Vagina (tissue), 2 donors: ENCODE results near the gene MGLL. TPM values are rescaled to one million over a fixed set of nuclear protein-coding genes. Genes with fewer than 3 reads are reported as not detected.

Source experiments
- DNase-seq, 2 donors: peaks; one replicate each; pipeline ENCODE4 v3.0.0-alpha.2; 2017; ENCODE audit errors: extremely low spot score in 2 of 2
- H3K27ac ChIP-seq: fragments of 200-600 bp; sonication (generic); one replicate; pipeline ENCODE4 v1.5.1; 2019
- H3K27me3 ChIP-seq: fragments of 200-600 bp; sonication (generic); one replicate; pipeline ENCODE4 v1.5.1; 2019
- H3K36me3 ChIP-seq, 2 donors: fragments of 200-600 bp; sonication (generic); one replicate each; pipeline ENCODE4 v1.5.1; 2017 to 2019
- H3K4me1 ChIP-seq: fragments of 200-600 bp; sonication (generic); one replicate; pipeline ENCODE4 v1.5.1; 2019
- H3K4me3 ChIP-seq, 2 donors: fragments of 200-600 bp; sonication (generic); 1 replicate in 1 of 2; 2 replicates in 1 of 2; pipeline ENCODE4 v1.5.1; 2016 to 2019
- H3K9me3 ChIP-seq: fragments of 200-600 bp; sonication (generic); one replicate; pipeline ENCODE4 v1.5.1; 2019
- POLR2A ChIP-seq, 2 donors: fragments of 450-650 bp; IDR thresholded peaks; one replicate each; pipeline ENCODE4 v1.6.1; 2017; ENCODE audit warnings: antibody characterized with exemption in 2 of 2, mild to moderate bottlenecking in 2 of 2, moderate library complexity in 2 of 2
- POLR2AphosphoS5 ChIP-seq, 2 donors: sonication (generic); formaldehyde crosslinking; IDR thresholded peaks; one replicate each; pipeline ENCODE4 v1.9.0; 2017; ENCODE audit warnings: antibody characterized with exemption in 2 of 2, mild to moderate bottlenecking in 2 of 2, low read depth in 1 of 2; ENCODE audit not compliant: insufficient read depth in 1 of 2
- intact Hi-C: fragments of 100-400 bp; cut with DNase I; formaldehyde crosslinking; loops from one replicate; pipeline ENCODE4 v1.15.1; 2023
- total RNA-seq: library from RNA; depleted of rRNA; stranded (reverse); fragments of >200 nt; gene quantifications from one replicate; pipeline ENCODE4 v1.2.3, GENCODE V29; 2016
- TF ChIP-seq, protein P1 (sequence below), 3 experiments: fragments of 450-650 bp in 2 of 3; fragments of 200-600 bp in 1 of 3; sonication (generic) in 1 of 3; IDR thresholded peaks; one replicate each; pipeline ENCODE4 v1.5.1; 2017 to 2019; ENCODE audit warnings: antibody characterized with exemption in 3 of 3, mild to moderate bottlenecking in 2 of 3, moderate library complexity in 2 of 3

MGLL gene
- total RNA-seq, 1 donor from 2014 or later, result 35.6 TPM

DNA sequence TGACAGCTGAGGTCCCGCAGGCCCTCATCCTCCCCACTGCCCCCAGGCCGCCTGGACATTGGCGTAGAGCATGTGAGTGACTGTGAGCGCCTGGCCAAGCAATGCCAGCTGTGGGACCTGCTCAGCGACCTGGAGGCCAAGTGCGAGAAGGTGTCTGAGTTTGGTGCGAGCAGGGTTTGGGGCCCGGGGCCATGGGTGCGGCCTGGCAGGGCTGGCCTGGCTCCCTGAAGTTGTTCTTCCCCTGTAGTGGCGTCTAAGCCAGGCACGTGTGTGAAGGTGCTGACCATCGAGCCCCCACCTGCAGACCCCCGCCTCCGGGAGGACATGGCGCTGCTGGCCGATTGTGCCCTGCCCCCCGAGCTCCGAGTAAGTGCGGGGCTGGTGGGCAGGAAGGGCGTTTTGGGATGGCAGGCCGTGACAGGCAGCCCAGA lies 145.4 kb downstream of the MGLL start:
- H3K36me3 ChIP-seq, result peaks cover 0 to 10% of the 10 kb centered on the region in 2 donors
- no peaks in the 10 kb centered on the region for H3K9me3 ChIP-seq
- H3K4me3 ChIP-seq, result no peak overlapping the region
- peaks cover 35% of the 10 kb centered on the region for H3K4me1 ChIP-seq
- DNase-seq, result no peak
- intact Hi-C loops, result no loop called here
- no peak for TF ChIP-seq POLR2AphosphoS5 (IDR thresholded peaks at IDR 0.05; ENCODE audit: insufficient read depth in 1 of 2, low read depth in 1 of 2)
- no peak for TF ChIP-seq POLR2A (IDR thresholded peaks at IDR 0.05)
- TF ChIP-seq, protein P1, sequence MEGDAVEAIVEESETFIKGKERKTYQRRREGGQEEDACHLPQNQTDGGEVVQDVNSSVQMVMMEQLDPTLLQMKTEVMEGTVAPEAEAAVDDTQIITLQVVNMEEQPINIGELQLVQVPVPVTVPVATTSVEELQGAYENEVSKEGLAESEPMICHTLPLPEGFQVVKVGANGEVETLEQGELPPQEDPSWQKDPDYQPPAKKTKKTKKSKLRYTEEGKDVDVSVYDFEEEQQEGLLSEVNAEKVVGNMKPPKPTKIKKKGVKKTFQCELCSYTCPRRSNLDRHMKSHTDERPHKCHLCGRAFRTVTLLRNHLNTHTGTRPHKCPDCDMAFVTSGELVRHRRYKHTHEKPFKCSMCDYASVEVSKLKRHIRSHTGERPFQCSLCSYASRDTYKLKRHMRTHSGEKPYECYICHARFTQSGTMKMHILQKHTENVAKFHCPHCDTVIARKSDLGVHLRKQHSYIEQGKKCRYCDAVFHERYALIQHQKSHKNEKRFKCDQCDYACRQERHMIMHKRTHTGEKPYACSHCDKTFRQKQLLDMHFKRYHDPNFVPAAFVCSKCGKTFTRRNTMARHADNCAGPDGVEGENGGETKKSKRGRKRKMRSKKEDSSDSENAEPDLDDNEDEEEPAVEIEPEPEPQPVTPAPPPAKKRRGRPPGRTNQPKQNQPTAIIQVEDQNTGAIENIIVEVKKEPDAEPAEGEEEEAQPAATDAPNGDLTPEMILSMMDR (IDR thresholded peaks at IDR 0.05), result no peak
- H3K27me3 ChIP-seq, result no peaks in the 10 kb centered on the region
- no peak overlapping the region for H3K27ac ChIP-seq

DNA sequence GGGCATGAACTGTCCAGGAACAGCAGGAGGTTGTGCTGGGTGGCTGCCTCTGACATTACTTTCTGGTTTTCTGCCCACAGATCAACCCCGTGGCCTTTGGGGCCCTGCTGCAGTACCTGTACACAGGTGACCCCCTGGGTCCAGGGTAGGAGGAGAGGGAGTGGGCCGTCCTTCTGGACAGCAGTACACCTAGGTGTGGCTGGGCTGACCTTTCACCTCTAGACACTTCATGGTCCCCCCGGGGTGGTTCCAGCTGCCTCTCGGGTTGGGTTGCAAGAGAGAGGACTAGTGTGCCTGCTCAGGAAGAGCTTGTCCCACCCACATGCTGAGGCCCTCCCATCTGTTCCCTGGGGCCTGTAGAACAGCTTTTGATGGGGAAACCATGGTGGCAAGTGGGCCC lies 145.9 kb downstream of the MGLL start:
- Histone ChIP-seq H3K9me3 (no peaks in the 10 kb centered on the region), H3K4me3 (no peak overlapping the region), H3K4me1 (peaks cover 39% of the 10 kb centered on the region), H3K27ac (no peak overlapping the region), H3K36me3 (peaks cover 0 to 10% of the 10 kb centered on the region in 2 donors), H3K27me3 (no peaks in the 10 kb centered on the region)
- DNase-seq, result no peak
- no peak for TF ChIP-seq POLR2AphosphoS5 (IDR thresholded peaks at IDR 0.05; ENCODE audit: insufficient read depth in 1 of 2, low read depth in 1 of 2)
- TF ChIP-seq, protein P1 (IDR thresholded peaks at IDR 0.05), result no peak
- intact Hi-C loops, result no loop called here

DNA sequence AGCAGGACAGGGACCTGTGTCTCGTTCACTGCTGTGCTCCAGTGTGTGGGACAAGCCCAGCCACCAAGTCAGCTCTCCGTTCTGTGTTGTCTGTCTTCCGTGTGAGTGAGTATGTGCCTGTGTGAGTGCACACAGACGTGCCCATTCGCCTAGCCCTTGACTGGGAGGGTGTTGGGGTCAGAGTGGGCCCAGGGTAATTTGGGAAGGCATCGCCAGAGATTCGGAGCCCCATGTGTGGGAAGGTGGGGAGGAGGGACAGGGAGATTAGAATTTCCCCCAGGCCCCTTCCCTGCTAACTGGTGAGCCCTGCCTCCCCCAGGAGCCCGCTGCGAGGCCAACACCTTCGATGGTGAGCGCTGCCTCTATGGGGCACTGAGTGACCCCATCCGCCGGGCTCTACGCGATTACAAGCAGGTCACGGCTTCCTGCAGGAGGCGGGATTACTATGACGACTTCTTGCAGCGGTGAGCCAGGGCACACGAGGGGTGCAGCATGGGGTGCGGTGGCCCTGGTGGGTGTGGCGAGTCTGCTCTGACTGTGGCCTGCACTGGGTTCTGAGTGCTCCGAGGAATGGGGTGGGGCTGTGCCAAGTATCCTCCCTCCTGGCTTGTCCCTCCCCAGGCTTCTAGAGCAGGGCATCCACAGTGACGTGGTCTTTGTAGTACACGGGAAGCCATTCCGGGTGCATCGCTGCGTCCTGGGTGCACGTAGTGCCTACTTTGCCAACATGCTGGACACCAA lies 146.5 kb downstream of the MGLL start:
- Histone ChIP-seq H3K4me1 (peaks cover 43% of the 10 kb centered on the region), H3K27me3 (no peaks in the 10 kb centered on the region), H3K36me3 (peaks cover 0 to 10% of the 10 kb centered on the region in 2 donors), H3K4me3 (no peak overlapping the region), H3K9me3 (no peaks in the 10 kb centered on the region), H3K27ac (no peak overlapping the region)
- intact Hi-C loops, result no loop called here
- no peak for TF ChIP-seq POLR2A (IDR thresholded peaks at IDR 0.05)
- no peak for TF ChIP-seq POLR2AphosphoS5 (IDR thresholded peaks at IDR 0.05; ENCODE audit: insufficient read depth in 1 of 2, low read depth in 1 of 2)
- TF ChIP-seq, protein P1 (IDR thresholded peaks at IDR 0.05), result no peak
- no peak for DNase-seq

DNA sequence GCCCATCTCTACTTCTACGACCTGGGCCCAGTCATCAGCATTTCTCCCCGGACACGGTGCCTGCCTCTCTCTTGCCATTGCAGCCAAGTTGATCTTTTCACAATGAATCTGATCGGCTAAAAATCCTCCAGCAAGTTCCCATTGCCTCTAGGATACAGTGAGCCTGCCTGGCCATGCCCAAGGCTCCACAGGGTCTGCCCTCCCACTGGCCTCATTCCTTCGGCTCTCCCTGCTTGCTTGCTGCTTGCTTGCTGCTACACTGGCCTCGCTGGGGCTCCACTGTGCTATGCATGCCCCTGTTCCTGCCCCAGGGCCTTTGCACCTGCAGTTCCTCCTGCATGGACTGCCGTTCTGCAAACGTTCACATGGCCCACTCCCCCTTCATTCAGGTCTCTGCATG lies 147.5 kb downstream of the MGLL start:
- no peak for DNase-seq
- TF ChIP-seq, protein P1 (IDR thresholded peaks at IDR 0.05), result no peak
- intact Hi-C loops, result no loop called here
- peaks cover 0 to 10% of the 10 kb centered on the region in 2 donors for H3K36me3 ChIP-seq
- no peak overlapping the region for H3K4me3 ChIP-seq
- no peak overlapping the region for H3K27ac ChIP-seq
- no peaks in the 10 kb centered on the region for H3K27me3 ChIP-seq
- H3K4me1 ChIP-seq, result peaks cover 43% of the 10 kb centered on the region
- H3K9me3 ChIP-seq, result no peaks in the 10 kb centered on the region

DNA sequence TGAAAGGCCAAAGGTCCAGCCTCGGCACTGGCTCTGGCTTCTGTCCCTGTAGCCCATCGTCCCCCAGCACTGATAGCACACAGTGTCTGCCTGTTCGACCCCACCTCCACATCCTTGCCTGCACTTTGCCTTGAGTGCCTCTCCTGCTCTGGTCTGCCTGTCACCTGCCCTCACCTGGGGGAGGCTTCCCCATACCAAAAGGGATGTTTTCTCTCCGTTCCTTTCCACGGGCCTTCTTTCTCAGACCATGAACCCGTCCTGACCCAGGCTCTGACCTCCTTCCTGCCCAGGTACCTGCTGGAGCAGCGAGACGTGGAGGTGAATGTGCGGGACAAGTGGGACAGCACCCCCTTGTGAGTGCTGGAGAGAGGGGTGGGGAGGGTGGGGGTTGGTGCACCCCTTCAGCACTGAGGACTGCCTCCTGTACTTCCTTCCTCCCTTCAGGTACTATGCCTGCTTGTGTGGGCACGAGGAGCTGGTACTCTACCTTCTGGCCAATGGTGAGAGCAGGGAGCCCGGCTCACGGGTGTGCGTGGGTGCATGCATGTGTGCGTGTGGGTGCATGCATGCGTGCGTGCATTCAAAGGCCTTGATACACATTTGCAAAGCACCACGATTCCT lies 148.1 kb downstream of the MGLL start:
- H3K27me3 ChIP-seq, result no peaks in the 10 kb centered on the region
- peaks cover 43% of the 10 kb centered on the region for H3K4me1 ChIP-seq
- peaks cover 0 to 10% of the 10 kb centered on the region in 2 donors for H3K36me3 ChIP-seq
- intact Hi-C loops, result no loop called here
- peak overlapping the region; percentile 63 to 91 for H3K4me3 ChIP-seq
- TF ChIP-seq, protein P1 (IDR thresholded peaks at IDR 0.05), result no peak
- TF ChIP-seq POLR2AphosphoS5 (IDR thresholded peaks at IDR 0.05; ENCODE audit: insufficient read depth in 1 of 2, low read depth in 1 of 2) (no peak), POLR2A (IDR thresholded peaks at IDR 0.05) (no peak)
- DNase-seq, result no peak
- H3K9me3 ChIP-seq, result no peaks in the 10 kb centered on the region
- peak overlapping the region; percentile 76 for H3K27ac ChIP-seq
